ENCODE data around the gene ATP1A1.

DNA sequence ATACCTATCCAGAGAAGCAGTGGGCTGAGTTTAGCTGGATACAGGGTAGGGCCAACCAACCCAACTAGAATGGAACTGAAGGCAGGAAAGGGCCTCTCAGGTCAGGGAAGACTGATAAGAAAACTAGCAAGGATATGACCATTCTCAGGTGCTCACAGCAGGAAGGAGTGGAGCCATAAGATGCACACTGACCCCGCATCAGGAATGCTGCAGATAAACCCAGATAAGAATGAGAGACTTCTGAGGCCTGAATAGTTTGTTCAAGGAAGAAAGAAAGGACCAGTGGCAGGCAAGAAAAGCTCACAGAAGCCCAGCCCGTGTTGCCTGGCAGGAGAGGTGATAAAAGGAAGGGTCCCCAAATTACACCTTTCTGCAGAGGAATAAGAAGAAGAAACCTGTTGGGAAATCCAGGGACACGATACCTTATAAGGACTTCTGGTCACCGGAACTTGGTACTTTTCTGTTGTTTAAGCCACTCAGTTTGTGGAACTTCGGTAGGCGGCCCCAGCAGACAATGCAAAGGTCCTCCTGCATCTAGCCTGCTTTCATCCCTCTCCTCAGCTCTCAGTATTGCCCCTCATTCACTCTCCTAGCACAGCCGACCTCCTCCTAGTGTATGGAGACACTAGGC is 58.9 kb downstream of the ATP1A1 start:
- TF ChIP-seq, protein P1, sequence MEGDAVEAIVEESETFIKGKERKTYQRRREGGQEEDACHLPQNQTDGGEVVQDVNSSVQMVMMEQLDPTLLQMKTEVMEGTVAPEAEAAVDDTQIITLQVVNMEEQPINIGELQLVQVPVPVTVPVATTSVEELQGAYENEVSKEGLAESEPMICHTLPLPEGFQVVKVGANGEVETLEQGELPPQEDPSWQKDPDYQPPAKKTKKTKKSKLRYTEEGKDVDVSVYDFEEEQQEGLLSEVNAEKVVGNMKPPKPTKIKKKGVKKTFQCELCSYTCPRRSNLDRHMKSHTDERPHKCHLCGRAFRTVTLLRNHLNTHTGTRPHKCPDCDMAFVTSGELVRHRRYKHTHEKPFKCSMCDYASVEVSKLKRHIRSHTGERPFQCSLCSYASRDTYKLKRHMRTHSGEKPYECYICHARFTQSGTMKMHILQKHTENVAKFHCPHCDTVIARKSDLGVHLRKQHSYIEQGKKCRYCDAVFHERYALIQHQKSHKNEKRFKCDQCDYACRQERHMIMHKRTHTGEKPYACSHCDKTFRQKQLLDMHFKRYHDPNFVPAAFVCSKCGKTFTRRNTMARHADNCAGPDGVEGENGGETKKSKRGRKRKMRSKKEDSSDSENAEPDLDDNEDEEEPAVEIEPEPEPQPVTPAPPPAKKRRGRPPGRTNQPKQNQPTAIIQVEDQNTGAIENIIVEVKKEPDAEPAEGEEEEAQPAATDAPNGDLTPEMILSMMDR (IDR thresholded peaks at IDR 0.05), result no peak
- no peak for TF ChIP-seq POLR2A (IDR thresholded peaks at IDR 0.05)
- TF ChIP-seq POLR2AphosphoS5 (IDR thresholded peaks at IDR 0.05; ENCODE audit: insufficient read depth in 1 of 2, low read depth in 1 of 2), result no peak

All from vagina (tissue), 2 donors.